ENCODE results near the gene KIF2C. TPM values are rescaled to one million over a fixed set of nuclear protein-coding genes. Genes with fewer than 3 reads are reported as not detected.

Gene KIF2C
- polyA plus RNA-seq, 3 donors = 0.13 to 0.29 (median 0.24) TPM

DNA sequence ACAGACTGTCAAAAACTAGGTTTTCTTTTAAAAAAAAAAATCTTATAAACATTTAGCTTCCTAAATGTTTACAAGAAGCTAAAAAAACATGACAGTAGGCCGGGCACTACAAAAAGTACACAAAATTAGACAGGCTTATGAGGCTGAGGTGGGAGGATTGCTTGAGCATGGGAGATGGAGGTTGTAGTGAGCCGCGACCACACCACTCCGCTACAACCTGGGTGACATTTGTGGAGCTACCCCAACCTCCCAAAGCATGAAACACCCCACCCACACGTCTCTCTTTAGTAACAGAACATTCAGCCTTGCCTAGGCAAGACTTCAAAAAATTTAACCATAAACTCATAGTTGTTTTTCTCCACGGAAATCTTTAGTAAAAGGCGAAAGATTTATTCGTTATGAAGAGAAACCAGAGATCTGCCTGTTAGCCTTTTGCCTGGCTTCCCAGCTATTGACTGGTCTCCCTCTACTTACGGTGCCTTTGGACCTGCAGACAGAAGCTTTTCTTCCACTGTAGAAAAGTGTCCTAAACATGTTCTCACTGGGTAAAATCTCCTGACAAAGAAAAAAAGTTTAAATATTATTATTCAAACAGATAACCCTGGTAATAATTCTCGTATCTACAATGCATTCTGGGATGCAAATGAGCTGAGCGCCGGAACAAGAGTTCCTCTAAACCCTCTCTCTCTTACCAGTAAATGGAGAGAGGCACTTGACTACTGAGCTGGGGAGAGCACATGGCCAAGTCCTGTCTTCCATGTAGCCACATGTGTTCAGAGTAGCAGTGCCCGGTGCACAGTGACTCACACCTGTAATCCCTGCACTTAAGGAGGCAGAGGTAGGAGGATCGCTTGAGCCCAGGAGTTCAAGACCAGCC, 17.9 kb upstream of the KIF2C start:
- Histone ChIP-seq H3K4me1 (ENCODE audit: control insufficient read depth in 1 of 2, insufficient read depth in 2 of 2, low read length in 2 of 2) (peaks cover 42 to 56% of the 10 kb centered on the region in 2 donors), H3K27ac (ENCODE audit: low read depth in 1 of 2, low read length in 2 of 2) (peak overlapping the region; percentile 55 to 89), H3K9ac (ENCODE audit: insufficient read depth, low read length, poor library complexity, severe bottlenecking) (peak overlapping the region; percentile 66), H4K20me1 (ENCODE audit: insufficient read depth, low read length) (no peaks in the 10 kb centered on the region), H3K4me3 (replicated peaks in 1 of 3; ENCODE audit: low read depth in 2 of 3, low read length in 3 of 3) (peak overlapping the region in 1 of 3 experiments; percentile 38), H3K9me3 (replicated peaks in 1 of 2; ENCODE audit: control insufficient read depth in 1 of 2, insufficient read depth in 1 of 2, low read length in 2 of 2) (no peaks in the 10 kb centered on the region), H3K79me2 (ENCODE audit: insufficient read depth, low read length) (peaks cover 7% of the 10 kb centered on the region), H3K27me3 (ENCODE audit: control insufficient read depth in 2 of 2, insufficient read depth in 2 of 2, low read length in 2 of 2) (no peaks in the 10 kb centered on the region), H3K36me3 (replicated peaks in 1 of 2; ENCODE audit: control insufficient read depth in 1 of 2, insufficient read depth in 2 of 2, low read length in 2 of 2) (no peaks in the 10 kb centered on the region), H3K4me2 (replicated peaks; ENCODE audit: extremely low read depth, low read length, poor library complexity, severe bottlenecking) (peak overlapping the region; percentile 60), H2AFZ (ENCODE audit: insufficient read depth, low read depth, low read length, poor library complexity, severe bottlenecking) (no peak overlapping the region)
- Mint-ChIP-seq H3K9me3 (peaks cover 0 to 5% (median 0%) of the 10 kb centered on the region in 7 donors), H3K4me3 (peak overlapping the region; percentile 1 to 71), H3K4me1 (peaks cover 55% of the 10 kb centered on the region), H3K27ac (peak overlapping the region; percentile 92 to 98 (median 96)), H3K27me3 (ENCODE audit: low read depth in 3 of 3) (peaks cover 2 to 8% (median 4%) of the 10 kb centered on the region in 3 donors), H3K36me3 (peaks cover 6 to 8% of the 10 kb centered on the region in 2 donors)
- peak; percentile 89 to 95 (median 91) for DNase-seq
- TF ChIP-seq CTCF (IDR thresholded peaks at IDR 0.05) = no peak
- 50% methylated on average over 2 of the region's 14 CpGs for WGBS (ENCODE audit: insufficient coverage)
- intact Hi-C loops (cut with micrococcal nuclease) = loop anchor here (10.0 kb wide), 2 partner anchors 47 to 53 kb away; partner anchors contain the start of genes ARMH1 (in 1 of the 2), RPS8 (in 1 of the 2) and TMEM53 (in 1 of the 2)

DNA sequence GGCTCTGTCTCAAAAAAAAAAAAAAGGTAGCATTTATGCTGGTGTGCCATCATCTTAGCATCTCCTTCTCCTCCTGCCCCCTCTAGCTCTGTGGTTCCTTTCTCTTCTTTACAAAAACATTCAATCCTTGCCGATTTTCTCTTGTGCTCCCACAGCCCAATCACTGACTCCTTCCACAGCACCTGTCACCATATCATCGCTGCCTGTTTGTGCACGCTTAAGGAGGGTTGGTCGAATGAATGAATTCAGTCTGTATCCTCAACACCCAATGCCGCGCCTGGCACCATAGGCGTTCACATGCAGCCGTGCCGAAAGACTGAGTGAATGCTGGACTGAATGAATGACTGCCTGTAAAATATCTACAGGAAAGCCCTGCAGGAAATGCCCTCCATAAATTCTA, 16.6 kb upstream of the KIF2C start:
- 3% methylated on average over 6 of the region's 9 CpGs for WGBS (ENCODE audit: insufficient coverage)
- Mint-ChIP-seq H3K36me3 (peaks cover 6 to 8% of the 10 kb centered on the region in 2 donors), H3K4me3 (peak overlapping the region; percentile 77 to 81), H3K9me3 (peaks cover 0 to 5% (median 0%) of the 10 kb centered on the region in 7 donors), H3K27ac (peak overlapping the region; percentile 83 to 92 (median 89)), H3K4me1 (peaks cover 63% of the 10 kb centered on the region), H3K27me3 (ENCODE audit: low read depth in 3 of 3) (peaks cover 2 to 9% (median 2%) of the 10 kb centered on the region in 3 donors)
- DNase-seq = no peak
- Histone ChIP-seq H3K27me3 (ENCODE audit: control insufficient read depth in 2 of 2, insufficient read depth in 2 of 2, low read length in 2 of 2) (no peaks in the 10 kb centered on the region), H3K27ac (ENCODE audit: low read depth in 1 of 2, low read length in 2 of 2) (peak overlapping the region in 1 of 2 donors; percentile 71), H3K9me3 (replicated peaks in 1 of 2; ENCODE audit: control insufficient read depth in 1 of 2, insufficient read depth in 1 of 2, low read length in 2 of 2) (no peaks in the 10 kb centered on the region), H3K9ac (ENCODE audit: insufficient read depth, low read length, poor library complexity, severe bottlenecking) (no peak overlapping the region), H3K36me3 (replicated peaks in 1 of 2; ENCODE audit: control insufficient read depth in 1 of 2, insufficient read depth in 2 of 2, low read length in 2 of 2) (no peaks in the 10 kb centered on the region), H3K4me3 (replicated peaks in 1 of 3; ENCODE audit: low read depth in 2 of 3, low read length in 3 of 3) (peak overlapping the region in 2 of 3 experiments; percentile 9 to 73), H3K4me2 (replicated peaks; ENCODE audit: extremely low read depth, low read length, poor library complexity, severe bottlenecking) (peak overlapping the region; percentile 88), H2AFZ (ENCODE audit: insufficient read depth, low read depth, low read length, poor library complexity, severe bottlenecking) (no peak overlapping the region), H4K20me1 (ENCODE audit: insufficient read depth, low read length) (no peaks in the 10 kb centered on the region), H3K79me2 (ENCODE audit: insufficient read depth, low read length) (peaks cover 7% of the 10 kb centered on the region), H3K4me1 (ENCODE audit: control insufficient read depth in 1 of 2, insufficient read depth in 2 of 2, low read length in 2 of 2) (peaks cover 47 to 64% of the 10 kb centered on the region in 2 donors)
- no peak for TF ChIP-seq CTCF (IDR thresholded peaks at IDR 0.05)
- intact Hi-C loops (cut with micrococcal nuclease) = loop anchor here (10.0 kb wide), 2 partner anchors 48 to 52 kb away; partner anchors contain the start of genes ARMH1 (in 1 of the 2), RPS8 (in 1 of the 2) and TMEM53 (in 1 of the 2)

Measured in CD14-positive monocyte (primary cell).